Endothelial cell of umbilical vein (primary cell): ENCODE measurements around the gene RALGAPA1. TPM values are rescaled to one million over a fixed set of nuclear protein-coding genes. Genes with fewer than 3 reads are reported as not detected.

Source experiments
- BruUV-seq: library from RNA; stranded (reverse); fragments of 400-500 nt; replicated peaks from 2 replicates; lab custom pipeline; 2021; lab: Mats Ljungman, UMichigan
- CTCF ChIA-PET: fragments of 300-600, 350-600 bp; sonication (Branson Sonifier 250); formaldehyde crosslinking; loops from one replicate; lab custom pipeline; 2021; ENCODE audit warnings: antibody characterized with exemption, inconsistent platforms; lab: Charles Lee
- POLR2A ChIA-PET: fragments of 300-600, 350-600 bp; sonication (Branson Sonifier 250); formaldehyde crosslinking; loops from one replicate; lab custom pipeline; 2021; ENCODE audit warnings: antibody characterized with exemption, inconsistent platforms; lab: Charles Lee
- DNase-seq: peaks from one replicate; pipeline ENCODE4 v3.0.0-alpha.2; 2011; ENCODE audit warnings: low read depth, low spot score
- FAIRE-seq: peaks from 2 replicates; lab custom pipeline; 2011; peaks lifted over from hg19 to GRCh38; lab: Jason Lieb, UNC
- H2AFZ ChIP-seq: 2 replicates; pipeline ENCODE4 v1.6.0; 2012; ENCODE audit warnings: low read depth, low read length, control low read depth, inconsistent platforms
- H3K27ac ChIP-seq: 2 replicates; pipeline ENCODE4 v1.5.1; 2011; ENCODE audit warnings: low read depth, mild to moderate bottlenecking, control low read depth, low read length, moderate library complexity; ENCODE audit not compliant: insufficient read depth
- H3K27me3 ChIP-seq, 2 experiments: 2 replicates each; pipeline versions ENCODE4 v1.6.0 to v1.6.1; 2011; ENCODE audit warnings: low read length in 2 of 2, mixed read lengths in 1 of 2; ENCODE audit not compliant: control insufficient read depth in 2 of 2, insufficient read depth in 2 of 2
- H3K36me3 ChIP-seq, 2 experiments: 2 replicates in 1 of 2; 3 replicates in 1 of 2; pipeline ENCODE4 v1.5.1; 2011; ENCODE audit warnings: low read length in 2 of 2, mild to moderate bottlenecking in 1 of 2, moderate library complexity in 1 of 2; ENCODE audit not compliant: control insufficient read depth in 2 of 2, insufficient read depth in 2 of 2; ENCODE audit errors: extremely low read depth in 1 of 2
- H3K4me1 ChIP-seq: 3 replicates; pipeline ENCODE4 v1.5.1; 2011; ENCODE audit warnings: mild to moderate bottlenecking, low read length; ENCODE audit not compliant: control insufficient read depth, insufficient read depth; ENCODE audit errors: extremely low read depth
- H3K4me2 ChIP-seq: 2 replicates; pipeline ENCODE4 v1.6.1; 2011; ENCODE audit warnings: low read length, control low read depth, mixed read lengths; ENCODE audit not compliant: insufficient read depth
- H3K4me3 ChIP-seq, 3 experiments: fragments of 200-600 bp in 1 of 3; sonication (generic), shearing (Covaris generic) in 1 of 3; replicated peaks in 1 of 3; 2 replicates each; pipeline ENCODE4 v1.5.1; 2011 to 2016; ENCODE audit warnings: control low read depth in 3 of 3, low read length in 3 of 3, mild to moderate bottlenecking in 2 of 3, inconsistent platforms in 1 of 3, low read depth in 1 of 3, moderate library complexity in 1 of 3; ENCODE audit not compliant: insufficient read depth in 1 of 3
- H3K79me2 ChIP-seq: 2 replicates; pipeline ENCODE4 v1.6.0; 2012; ENCODE audit warnings: low read length, inconsistent platforms; ENCODE audit not compliant: control insufficient read depth, insufficient read depth
- H3K9ac ChIP-seq: replicated peaks from 2 replicates; pipeline ENCODE3; 2011; ENCODE audit warnings: low read length, control low read depth; ENCODE audit not compliant: insufficient read depth; ENCODE audit errors: extremely low read depth
- H3K9me1 ChIP-seq: replicated peaks from 3 replicates; pipeline ENCODE4 v1.6.0; 2011; ENCODE audit warnings: mild to moderate bottlenecking, low read length; ENCODE audit not compliant: control insufficient read depth, insufficient read depth; ENCODE audit errors: extremely low read depth
- H3K9me3 ChIP-seq: replicated peaks from 2 replicates; pipeline ENCODE4 v1.5.1; 2012; ENCODE audit warnings: low read length, inconsistent platforms; ENCODE audit not compliant: control insufficient read depth, insufficient read depth
- H4K20me1 ChIP-seq: replicated peaks from 2 replicates; pipeline ENCODE3; 2011; ENCODE audit warnings: mild to moderate bottlenecking, low read length; ENCODE audit not compliant: control insufficient read depth, insufficient read depth; ENCODE audit errors: extremely low read depth
- CTCF ChIP-seq, 2 donors: IDR thresholded peaks; 1 replicate in 1 of 2; 2 replicates in 1 of 2; pipeline ENCODE4 v1.5.1; 2011; ENCODE audit warnings: low read length in 2 of 2, mild to moderate bottlenecking in 2 of 2, moderate library complexity in 2 of 2, control low read depth in 1 of 2, inconsistent platforms in 1 of 2, low read depth in 1 of 2; ENCODE audit not compliant: insufficient read depth in 1 of 2; ENCODE audit errors: extremely low read depth in 1 of 2
- GATA2 ChIP-seq: IDR thresholded peaks from 2 replicates; pipeline ENCODE4 v1.7.0; 2011; ENCODE audit warnings: low read depth, mild to moderate bottlenecking, moderate library complexity, mixed read lengths, low read length; ENCODE audit not compliant: insufficient read length, insufficient read depth
- JUN ChIP-seq: IDR thresholded peaks from 2 replicates; pipeline ENCODE4 v1.6.1; 2011; ENCODE audit warnings: borderline replicate concordance, low read depth; ENCODE audit not compliant: insufficient read length, insufficient read depth
- MAX ChIP-seq: IDR thresholded peaks from 2 replicates; pipeline ENCODE4 v1.6.1; 2011; ENCODE audit not compliant: insufficient read depth, insufficient read length
- MYC ChIP-seq: IDR thresholded peaks from one replicate; pipeline ENCODE4 v1.6.1; 2011; ENCODE audit warnings: mild to moderate bottlenecking, low read depth, low read length
- POLR2A ChIP-seq: IDR thresholded peaks from 2 replicates; pipeline ENCODE4 v1.6.1; 2012; ENCODE audit warnings: low read depth, mild to moderate bottlenecking, control low read depth, low read length
- POLR2AphosphoS5 ChIP-seq: IDR thresholded peaks from 2 replicates; pipeline ENCODE4 v1.6.1; 2012; ENCODE audit warnings: low read depth, mild to moderate bottlenecking, control low read depth, low read length, moderate library complexity; ENCODE audit not compliant: insufficient read depth
- dilution Hi-C: fragments of 300-500 bp; cut with MboI; formaldehyde crosslinking; loops from one replicate; pipeline ENCODE4 v1.15.0; 2019; ENCODE audit warnings: low sequenced_read_pairs; ENCODE audit not compliant: extremely low pct_ligation_motif_present
- intact Hi-C: fragments of 100-400 bp; cut with micrococcal nuclease; formaldehyde crosslinking; loops from one replicate; pipeline ENCODE4 v1.10.0; 2022
- polyA plus RNA-seq, 4 experiments: library from polyadenylated mRNA; depleted of rRNA in 3 of 4; stranded (reverse) in 3 of 4; unstranded in 1 of 4; fragments of >200 nt; gene quantifications; 2 replicates each; pipeline versions ENCODE4 v1.2.1 to v1.2.3, GENCODE V29; 2011 to 2012; ENCODE audit warnings: missing spikeins in 1 of 4
- total RNA-seq: library from RNA; stranded (reverse); gene quantifications from 2 replicates; pipeline ENCODE4 v1.2.3, GENCODE V29; 2021

RALGAPA1 gene
- total and polyA plus RNA-seq, 2 donors (not counting 3 experiments of a cell fraction or from before 2014, with no cell fraction given): 6.1 to 30.9 TPM

- Histone ChIP-seq H2AFZ (no peak overlapping the region), H3K9ac (no peak overlapping the region), H3K9me1 (no peaks in the 10 kb centered on the region), H3K27ac (no peak overlapping the region), H4K20me1 (no peaks in the 10 kb centered on the region), H3K9me3 (no peaks in the 10 kb centered on the region), H3K36me3 (no peaks in the 10 kb centered on the region), H3K27me3 (peaks cover 3 to 7% of the 10 kb centered on the region in 2 experiments), H3K4me3 (no peak overlapping the region), H3K4me1 (peaks cover 3% of the 10 kb centered on the region), H3K79me2 (no peaks in the 10 kb centered on the region), H3K4me2 (no peak overlapping the region)
- BruUV-seq: no TSS peak
- peak; percentile 40 for DNase-seq
- ChIA-PET POLR2A (no interaction called here), CTCF (interaction anchor here (0.6 to 0.9 kb wide), 2 partner anchors 14 to 57 kb away, joined by 3 to 4 read pairs; no protein-coding TSS in a partner anchor)
- TF ChIP-seq JUN (no peak), POLR2AphosphoS5 (no peak), CTCF (IDR thresholded peaks at IDR 0.05; ENCODE audit: extremely low read depth in 1 of 2, insufficient read depth in 1 of 2, low read depth in 1 of 2, low read length in 2 of 2) (peak; percentile 75 to 80), MYC (no peak), GATA2 (no peak), MAX (no peak), POLR2A (no peak)
- dilution Hi-C loops: no loop called here
- intact Hi-C loops: no loop called here
- no peak for FAIRE-seq
These were observed 12.7 kb upstream of the RALGAPA1 start for GRCh38 chr14:35821564-35822411.
